GM12801 (cell line): Measurements from ENCODE around the gene PPIP5K1.

Source experiments
- TF ChIP-seq, protein P1 (sequence below): IDR thresholded peaks from one replicate; pipeline ENCODE4 v1.5.1; 2011; ENCODE audit warnings: control low read depth; ENCODE audit not compliant: insufficient read length; ENCODE audit errors: extremely low read depth

Gene PPIP5K1

GRCh38 chr15:43531018-43531670 lies 58.9 kb downstream of the PPIP5K1 start:
- TF ChIP-seq, protein P1, sequence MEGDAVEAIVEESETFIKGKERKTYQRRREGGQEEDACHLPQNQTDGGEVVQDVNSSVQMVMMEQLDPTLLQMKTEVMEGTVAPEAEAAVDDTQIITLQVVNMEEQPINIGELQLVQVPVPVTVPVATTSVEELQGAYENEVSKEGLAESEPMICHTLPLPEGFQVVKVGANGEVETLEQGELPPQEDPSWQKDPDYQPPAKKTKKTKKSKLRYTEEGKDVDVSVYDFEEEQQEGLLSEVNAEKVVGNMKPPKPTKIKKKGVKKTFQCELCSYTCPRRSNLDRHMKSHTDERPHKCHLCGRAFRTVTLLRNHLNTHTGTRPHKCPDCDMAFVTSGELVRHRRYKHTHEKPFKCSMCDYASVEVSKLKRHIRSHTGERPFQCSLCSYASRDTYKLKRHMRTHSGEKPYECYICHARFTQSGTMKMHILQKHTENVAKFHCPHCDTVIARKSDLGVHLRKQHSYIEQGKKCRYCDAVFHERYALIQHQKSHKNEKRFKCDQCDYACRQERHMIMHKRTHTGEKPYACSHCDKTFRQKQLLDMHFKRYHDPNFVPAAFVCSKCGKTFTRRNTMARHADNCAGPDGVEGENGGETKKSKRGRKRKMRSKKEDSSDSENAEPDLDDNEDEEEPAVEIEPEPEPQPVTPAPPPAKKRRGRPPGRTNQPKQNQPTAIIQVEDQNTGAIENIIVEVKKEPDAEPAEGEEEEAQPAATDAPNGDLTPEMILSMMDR, result no peak

- TF ChIP-seq, protein P1, result no peak
Measured at GRCh38 chr15:43529587-43530345, 60.2 kb downstream of the PPIP5K1 start.

DNA sequence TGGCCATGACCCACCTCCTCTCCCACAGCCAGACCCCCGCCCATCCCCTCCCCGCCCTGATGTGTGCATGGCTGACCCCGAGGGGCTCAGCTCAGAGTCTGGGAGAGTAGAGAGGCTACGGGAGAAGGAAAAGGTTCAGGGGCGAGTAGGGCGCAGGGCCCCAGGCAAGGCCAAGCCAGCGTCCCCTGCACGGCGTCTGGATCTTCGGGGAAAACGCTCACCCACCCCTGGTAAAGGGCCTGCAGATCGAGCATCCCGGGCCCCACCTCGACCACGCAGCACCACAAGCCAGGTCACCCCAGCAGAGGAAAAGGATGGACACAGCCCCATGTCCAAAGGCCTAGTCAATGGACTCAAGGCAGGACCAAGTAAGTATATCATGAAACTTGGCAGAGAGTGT lies 60.9 kb downstream of the PPIP5K1 start:
- TF ChIP-seq, protein P1, result no peak

DNA sequence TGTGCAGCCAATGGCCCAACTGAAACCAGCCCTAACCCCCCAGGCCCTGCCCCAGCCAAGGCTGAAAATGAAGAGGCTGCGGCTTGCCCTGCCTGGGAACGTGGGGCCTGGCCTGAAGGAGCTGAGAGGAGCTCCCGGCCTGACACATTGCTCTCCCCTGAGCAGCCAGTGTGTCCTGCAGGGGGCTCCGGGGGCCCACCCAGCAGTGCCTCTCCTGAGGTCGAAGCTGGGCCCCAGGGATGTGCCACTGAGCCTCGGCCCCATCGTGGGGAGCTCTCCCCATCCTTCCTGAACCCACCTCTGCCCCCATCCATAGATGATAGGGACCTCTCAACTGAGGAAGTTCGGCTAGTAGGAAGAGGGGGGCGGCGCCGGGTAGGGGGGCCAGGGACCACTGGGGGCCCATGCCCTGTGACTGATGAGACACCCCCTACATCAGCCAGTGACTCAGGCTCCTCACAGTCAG lies 61.4 kb downstream of the PPIP5K1 start:
- TF ChIP-seq, protein P1, result no peak

DNA sequence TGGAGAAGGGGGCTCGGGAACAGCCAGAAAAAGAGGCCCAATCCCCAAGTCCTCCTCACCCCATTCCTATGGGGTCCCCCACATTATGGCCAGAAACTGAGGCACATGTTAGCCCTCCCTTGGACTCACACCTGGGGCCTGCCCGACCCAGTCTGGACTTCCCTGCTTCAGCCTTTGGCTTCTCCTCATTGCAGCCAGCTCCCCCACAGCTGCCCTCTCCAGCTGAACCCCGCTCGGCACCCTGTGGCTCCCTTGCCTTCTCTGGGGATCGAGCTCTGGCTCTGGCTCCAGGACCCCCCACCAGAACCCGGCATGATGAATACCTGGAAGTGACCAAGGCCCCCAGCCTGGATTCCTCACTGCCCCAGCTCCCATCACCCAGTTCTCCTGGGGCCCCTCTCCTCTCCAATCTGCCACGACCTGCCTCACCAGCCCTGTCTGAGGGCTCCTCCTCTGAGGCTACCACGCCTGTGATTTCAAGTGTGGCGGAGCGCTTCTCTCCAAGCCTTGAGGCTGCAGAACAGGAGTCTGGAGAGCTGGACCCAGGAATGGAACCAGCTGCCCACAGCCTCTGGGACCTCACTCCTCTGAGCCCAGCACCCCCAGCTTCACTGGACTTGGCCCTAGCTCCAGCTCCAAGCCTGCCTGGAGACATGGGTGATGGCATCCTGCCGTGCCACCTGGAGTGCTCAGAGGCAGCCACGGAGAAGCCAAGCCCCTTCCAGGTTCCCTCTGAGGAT lies 62.0 kb downstream of the PPIP5K1 start:
- TF ChIP-seq, protein P1, result no peak

DNA sequence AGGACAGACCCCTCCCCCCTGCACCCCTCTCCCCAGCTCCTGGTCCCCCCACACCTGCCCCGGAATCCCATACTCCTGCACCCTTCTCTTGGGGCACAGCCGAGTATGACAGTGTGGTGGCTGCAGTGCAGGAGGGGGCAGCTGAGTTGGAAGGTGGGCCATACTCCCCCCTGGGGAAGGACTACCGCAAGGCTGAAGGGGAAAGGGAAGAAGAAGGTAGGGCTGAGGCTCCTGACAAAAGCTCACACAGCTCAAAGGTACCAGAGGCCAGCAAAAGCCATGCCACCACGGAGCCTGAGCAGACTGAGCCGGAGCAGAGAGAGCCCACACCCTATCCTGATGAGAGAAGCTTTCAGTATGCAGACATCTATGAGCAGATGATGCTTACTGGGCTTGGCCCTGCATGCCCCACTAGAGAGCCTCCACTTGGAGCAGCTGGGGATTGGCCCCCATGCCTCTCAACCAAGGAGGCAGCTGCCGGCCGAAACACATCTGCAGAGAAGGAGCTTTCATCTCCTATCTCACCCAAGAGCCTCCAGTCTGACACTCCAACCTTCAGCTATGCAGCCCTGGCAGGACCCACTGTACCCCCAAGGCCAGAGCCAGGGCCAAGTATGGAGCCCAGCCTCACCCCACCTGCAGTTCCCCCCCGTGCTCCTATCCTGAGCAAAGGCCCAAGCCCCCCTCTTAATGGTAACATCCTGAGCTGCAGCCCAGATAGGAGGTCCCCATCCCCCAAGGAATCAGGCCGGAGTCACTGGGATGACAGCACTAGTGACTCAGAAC lies 62.8 kb downstream of the PPIP5K1 start:
- TF ChIP-seq, protein P1, result no peak
